Adrenal gland (tissue), 12 donors: Measurements from ENCODE around the gene TEX11. TPM values are rescaled to one million over a fixed set of nuclear protein-coding genes. Genes with fewer than 3 reads are reported as not detected.

Experiments
- DNase-seq, 7 donors: peaks; one replicate each; pipeline ENCODE4 v3.0.0-alpha.2; 2019 to 2020
- H3K27ac ChIP-seq, 5 donors: fragments of 200-600 bp; sonication (generic) in 4 of 5; 1 replicate in 3 of 5; 2 replicates in 2 of 5; pipeline versions ENCODE4 v1.5.1 to v1.8.0; 2016 to 2020; ENCODE audit warnings: mild to moderate bottlenecking in 1 of 5
- H3K27me3 ChIP-seq: fragments of 200-600 bp; 2 replicates; pipeline ENCODE4 v1.8.0; 2021
- H3K36me3 ChIP-seq, 2 donors: fragments of 200-600 bp; replicated peaks in 1 of 2; 1 replicate in 1 of 2; 2 replicates in 1 of 2; pipeline versions ENCODE4 v1.5.1 to v1.8.0; 2018 to 2022
- H3K4me1 ChIP-seq, 2 donors: fragments of 200-600 bp; replicated peaks in 1 of 2; 1 replicate in 1 of 2; 2 replicates in 1 of 2; pipeline versions ENCODE4 v1.5.1 to v1.8.0; 2018 to 2021
- H3K4me3 ChIP-seq, 4 donors: fragments of 200-600 bp; sonication (generic) in 3 of 4; one replicate each; pipeline ENCODE4 v1.5.1; 2016 to 2018
- H3K9me3 ChIP-seq, 3 donors: fragments of 200-600 bp; sonication (generic) in 1 of 3; replicated peaks in 1 of 3; 1 replicate in 2 of 3; 2 replicates in 1 of 3; pipeline versions ENCODE4 v1.5.1 to v1.8.0; 2016 to 2021
- POLR2A ChIP-seq, 2 donors: fragments of 450-650 bp; IDR thresholded peaks; one replicate each; pipeline ENCODE4 v1.6.1; 2017; ENCODE audit warnings: antibody characterized with exemption in 2 of 2, mild to moderate bottlenecking in 2 of 2, moderate library complexity in 1 of 2
- WGBS, 4 donors: extraction: QIAGEN DNeasy Blood & Tissue Kit in 2 of 4; methylation state at CpG; one replicate each; pipeline versions ENCODE4 v1.1.5 to v1.1.7; 2013 to 2017; 5-methylcytosine and 5-hydroxymethylcytosine counted together
- intact Hi-C, 2 donors: fragments of 100-400 bp; cut with DNase I; formaldehyde crosslinking; loops; one replicate each; pipeline versions ENCODE4 v1.14.1 to v1.15.0; 2022 to 2023
- polyA plus RNA-seq, 3 donors: library from polyadenylated mRNA; stranded (reverse); fragments of 200-250 nt in 2 of 3; fragments of 350-450 nt in 1 of 3; fragmentation: Illumina TruSeq in 1 of 3; extraction: RNeasy Lipid Tissue Mini Kit (QIAGEN cat#74804) in 1 of 3; gene quantifications; one replicate each; pipeline ENCODE4 v1.2.3, GENCODE V29; 2013 to 2014
- total RNA-seq, 9 donors: library from RNA; depleted of rRNA in 4 of 9; stranded (reverse); fragments of >200 nt in 4 of 9; fragments of 120-200 nt in 1 of 9; fragmentation: NEBNext Ultra II Directional in 1 of 9; extraction: Animal tissue kit (Norgen Biotek cat#: 25700) in 1 of 9; gene quantifications; one replicate each; pipeline versions ENCODE4 v1.1.0 to v1.2.4, GENCODE V29; 2013 to 2023
- TF ChIP-seq, protein P1 (sequence below), 6 experiments: fragments of 450-650 bp in 4 of 6; fragments of 200-600 bp in 2 of 6; sonication (generic) in 1 of 6; IDR thresholded peaks; 1 replicate in 5 of 6; 2 replicates in 1 of 6; pipeline versions ENCODE4 v1.5.1 to v1.8.0; 2016 to 2021; ENCODE audit warnings: antibody characterized with exemption in 6 of 6, mild to moderate bottlenecking in 2 of 6, moderate library complexity in 1 of 6
- donor health status: healthy with polysubstance abuse.
- donor health status: Bipolar disorder and iron deficiency.
- donor health status: DM: yes; HTN: yes; CAD: no.
- donor health status: DM: no; HTN: no; CAD: no.
- donor health status: DM: no; HTN: no; CAD: no.
- donor health status: DM: yes; HTN: yes; CAD: no.

The TEX11 gene
- total and polyA plus RNA-seq, 12 donors, result 0.13 TPM; not detected in 11

DNA sequence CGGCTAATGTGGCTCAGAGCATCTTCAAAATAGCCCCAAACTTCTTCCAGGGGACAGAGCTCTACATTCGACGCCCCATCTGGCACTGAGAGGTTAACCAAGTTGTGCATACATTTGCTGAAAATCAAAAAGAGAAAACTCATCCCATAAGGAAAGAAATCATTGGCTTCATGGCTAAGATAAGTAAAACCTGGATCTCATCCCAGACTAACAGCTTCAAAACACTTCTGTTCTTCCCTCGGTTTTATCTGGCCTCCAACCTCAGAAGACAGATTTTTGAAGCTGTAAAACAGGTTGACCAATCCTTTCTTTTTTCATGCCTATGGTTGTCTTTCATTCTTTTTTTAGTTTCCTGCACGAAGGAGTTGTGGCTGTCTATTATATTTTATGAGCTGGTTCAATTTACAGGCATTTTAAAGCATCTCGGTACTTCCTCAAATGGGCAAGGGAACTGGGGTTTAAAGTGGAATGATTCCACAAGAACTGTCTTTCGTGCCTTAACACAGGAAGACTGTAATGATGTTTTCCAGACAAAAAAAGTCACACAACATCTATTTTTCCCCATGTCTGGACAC lies 356.3 kb downstream of the TEX11 start:
- Histone ChIP-seq H3K27me3 (peaks cover 5% of the 10 kb centered on the region), H3K27ac (no peak overlapping the region), H3K4me3 (no peak overlapping the region), H3K4me1 (no peaks in the 10 kb centered on the region), H3K36me3 (no peaks in the 10 kb centered on the region), H3K9me3 (no peaks in the 10 kb centered on the region)
- TF ChIP-seq POLR2A (IDR thresholded peaks at IDR 0.05), result no peak
- TF ChIP-seq, protein P1, sequence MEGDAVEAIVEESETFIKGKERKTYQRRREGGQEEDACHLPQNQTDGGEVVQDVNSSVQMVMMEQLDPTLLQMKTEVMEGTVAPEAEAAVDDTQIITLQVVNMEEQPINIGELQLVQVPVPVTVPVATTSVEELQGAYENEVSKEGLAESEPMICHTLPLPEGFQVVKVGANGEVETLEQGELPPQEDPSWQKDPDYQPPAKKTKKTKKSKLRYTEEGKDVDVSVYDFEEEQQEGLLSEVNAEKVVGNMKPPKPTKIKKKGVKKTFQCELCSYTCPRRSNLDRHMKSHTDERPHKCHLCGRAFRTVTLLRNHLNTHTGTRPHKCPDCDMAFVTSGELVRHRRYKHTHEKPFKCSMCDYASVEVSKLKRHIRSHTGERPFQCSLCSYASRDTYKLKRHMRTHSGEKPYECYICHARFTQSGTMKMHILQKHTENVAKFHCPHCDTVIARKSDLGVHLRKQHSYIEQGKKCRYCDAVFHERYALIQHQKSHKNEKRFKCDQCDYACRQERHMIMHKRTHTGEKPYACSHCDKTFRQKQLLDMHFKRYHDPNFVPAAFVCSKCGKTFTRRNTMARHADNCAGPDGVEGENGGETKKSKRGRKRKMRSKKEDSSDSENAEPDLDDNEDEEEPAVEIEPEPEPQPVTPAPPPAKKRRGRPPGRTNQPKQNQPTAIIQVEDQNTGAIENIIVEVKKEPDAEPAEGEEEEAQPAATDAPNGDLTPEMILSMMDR (IDR thresholded peaks at IDR 0.05), result no peak
- 41 to 58% (median 48%) methylated on average over 7 of the region's 7 CpGs for WGBS, 4 donors
- no peak for DNase-seq
- intact Hi-C loops, result loop anchor here in 1 of 2 donors (5.0 kb wide), 1 partner anchor 100 kb away; no protein-coding TSS in a partner anchor

DNA sequence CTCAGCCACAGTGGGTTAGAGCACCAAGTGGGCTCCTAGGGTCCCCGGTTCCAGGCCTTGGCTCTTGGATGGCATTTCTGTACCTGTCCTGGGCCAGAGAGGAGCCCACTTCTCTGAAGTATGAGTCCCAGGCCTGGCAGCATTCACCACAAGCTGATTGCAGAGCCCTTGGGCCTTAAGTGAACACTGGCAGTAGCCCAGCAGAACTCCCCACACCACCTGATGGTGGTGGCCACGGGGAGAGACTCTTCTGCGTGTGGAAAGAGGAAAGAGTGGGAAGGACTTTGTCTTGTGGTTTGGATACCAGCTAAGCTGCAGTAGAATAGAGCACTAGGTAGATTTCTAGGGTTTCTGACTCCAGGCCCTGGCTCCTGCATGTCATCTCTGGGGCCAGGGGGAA lies 359.1 kb downstream of the TEX11 start:
- no peak for DNase-seq
- Histone ChIP-seq H3K4me1 (no peaks in the 10 kb centered on the region), H3K9me3 (no peaks in the 10 kb centered on the region), H3K36me3 (no peaks in the 10 kb centered on the region), H3K27me3 (peaks cover 9% of the 10 kb centered on the region), H3K4me3 (no peak overlapping the region), H3K27ac (no peak overlapping the region)
- TF ChIP-seq POLR2A (IDR thresholded peaks at IDR 0.05), result no peak
- TF ChIP-seq, protein P1 (IDR thresholded peaks at IDR 0.05), result no peak
- intact Hi-C loops, result no loop called here
- 78 to 82% (median 79%) methylated on average over 3 of the region's 3 CpGs; no CpG with 5 or more reads in 1 of the 4 donors for WGBS, 4 donors

DNA sequence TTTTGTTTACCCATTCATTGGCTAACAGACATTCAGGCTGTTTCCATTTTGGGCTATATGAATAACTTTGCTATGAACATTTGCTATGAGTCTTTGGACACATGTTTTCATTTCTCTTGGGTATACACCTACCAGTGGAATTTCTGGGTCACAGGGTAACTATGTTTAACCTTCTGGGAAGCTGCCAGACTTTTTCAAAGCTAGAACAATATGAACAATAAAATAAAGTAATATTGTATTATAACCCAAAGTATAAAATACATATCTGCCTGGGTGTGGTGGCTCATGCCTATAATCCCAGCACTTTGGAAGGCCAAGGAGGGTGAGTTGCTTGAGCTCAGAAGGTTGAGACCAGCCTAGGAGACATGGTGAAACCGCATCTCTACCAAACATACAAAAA lies 373.3 kb downstream of the TEX11 start:
- H3K4me3 ChIP-seq, result no peak overlapping the region
- no peaks in the 10 kb centered on the region for H3K36me3 ChIP-seq
- intact Hi-C loops, result no loop called here
- H3K4me1 ChIP-seq, result no peaks in the 10 kb centered on the region
- H3K27me3 ChIP-seq, result peaks cover 8% of the 10 kb centered on the region
- DNase-seq, result no peak
- WGBS, 4 donors, result 41 to 89% (median 70%) methylated on average over 1 of the region's 1 CpG
- H3K9me3 ChIP-seq, result no peaks in the 10 kb centered on the region
- H3K27ac ChIP-seq, result no peak overlapping the region
- no peak for TF ChIP-seq POLR2A (IDR thresholded peaks at IDR 0.05)

DNA sequence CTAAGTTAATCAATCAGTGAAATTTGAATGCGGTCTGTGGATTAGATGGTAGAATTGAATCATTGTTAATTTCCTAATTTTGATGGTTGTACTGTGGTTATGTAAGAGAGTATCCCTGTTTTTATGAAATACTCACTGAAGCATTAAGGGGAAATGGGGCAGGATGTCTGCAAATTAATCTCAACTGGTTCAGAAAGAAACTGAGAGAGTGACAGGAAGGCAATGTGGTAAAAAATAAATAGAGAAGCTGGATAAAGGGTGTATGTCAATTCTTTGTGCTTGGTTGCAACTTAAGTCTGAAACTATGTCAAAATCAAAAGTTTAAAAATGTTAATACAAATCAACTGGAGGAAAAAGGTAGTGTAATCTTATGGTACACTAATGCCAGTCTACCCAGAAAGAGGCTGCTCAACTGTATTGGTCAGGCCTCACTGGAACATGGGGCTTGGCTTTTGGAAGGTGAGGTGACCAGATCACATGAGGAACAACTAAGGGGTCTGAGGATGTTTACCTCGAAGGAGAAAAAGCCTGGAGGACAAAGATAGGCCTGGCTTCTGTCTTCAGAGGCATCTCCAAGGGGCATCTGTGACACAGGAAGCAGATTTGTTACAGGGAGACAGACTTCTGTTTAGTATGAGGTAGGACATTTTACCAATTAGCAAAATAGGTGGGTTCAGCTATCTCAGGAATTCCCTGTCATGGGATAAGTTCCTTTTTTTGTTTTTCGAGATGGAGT lies 380.7 kb downstream of the TEX11 start:
- no peaks in the 10 kb centered on the region for H3K4me1 ChIP-seq
- H3K36me3 ChIP-seq, result no peaks in the 10 kb centered on the region
- H3K27me3 ChIP-seq, result peaks cover 14% of the 10 kb centered on the region
- no peak overlapping the region for H3K27ac ChIP-seq
- no peak overlapping the region for H3K4me3 ChIP-seq
- no peak for TF ChIP-seq POLR2A (IDR thresholded peaks at IDR 0.05)
- TF ChIP-seq, protein P1 (IDR thresholded peaks at IDR 0.05), result no peak
- intact Hi-C loops, result no loop called here
- 50 to 80% (median 66%) methylated on average over 3 of the region's 3 CpGs for WGBS, 4 donors
- H3K9me3 ChIP-seq, result no peaks in the 10 kb centered on the region
- no peak for DNase-seq
